Activated T-cell treated with anti-CD3 and anti-CD28 coated beads, Interleukin-2, amount 50 U/mL, for 4 hours (primary cell): Measurements from ENCODE around the gene HDHD5. TPM values are rescaled to one million over a fixed set of nuclear protein-coding genes. Genes with fewer than 3 reads are reported as not detected.

Experiments used
- ATAC-seq, 2 donors: fragments of 200-7000 bp; cut with Tn5 transposase; one replicate each; pipeline ENCODE4 v1.10.0; 2021
- DNase-seq: peaks from one replicate; pipeline ENCODE4 v3.0.0-alpha.2; 2020
- H3K27me3 Mint-ChIP-seq: one replicate; pipeline ENCODE4 v1.8.0; 2021; ENCODE audit warnings: low read depth, mixed read lengths
- H3K36me3 Mint-ChIP-seq: one replicate; pipeline ENCODE4 v1.8.0; 2022; ENCODE audit warnings: mixed read lengths; ENCODE audit not compliant: insufficient read depth
- H3K4me1 Mint-ChIP-seq: one replicate; pipeline ENCODE4 v1.8.0; 2021; ENCODE audit warnings: low read depth, mixed read lengths
- H3K4me3 Mint-ChIP-seq: one replicate; pipeline ENCODE4 v1.8.0; 2021; ENCODE audit warnings: mild to moderate bottlenecking, moderate library complexity, mixed read lengths
- H3K9me3 Mint-ChIP-seq: one replicate; pipeline ENCODE4 v1.8.0; 2021; ENCODE audit warnings: mixed read lengths
- total RNA-seq, 3 donors: library from RNA; stranded (reverse); gene quantifications; one replicate each; pipeline ENCODE4 v1.2.1, GENCODE V29; 2021

Gene HDHD5
- total RNA-seq, 3 donors from 2014 or later, result 56.2 to 69.1 (median 68.3) TPM

DNA sequence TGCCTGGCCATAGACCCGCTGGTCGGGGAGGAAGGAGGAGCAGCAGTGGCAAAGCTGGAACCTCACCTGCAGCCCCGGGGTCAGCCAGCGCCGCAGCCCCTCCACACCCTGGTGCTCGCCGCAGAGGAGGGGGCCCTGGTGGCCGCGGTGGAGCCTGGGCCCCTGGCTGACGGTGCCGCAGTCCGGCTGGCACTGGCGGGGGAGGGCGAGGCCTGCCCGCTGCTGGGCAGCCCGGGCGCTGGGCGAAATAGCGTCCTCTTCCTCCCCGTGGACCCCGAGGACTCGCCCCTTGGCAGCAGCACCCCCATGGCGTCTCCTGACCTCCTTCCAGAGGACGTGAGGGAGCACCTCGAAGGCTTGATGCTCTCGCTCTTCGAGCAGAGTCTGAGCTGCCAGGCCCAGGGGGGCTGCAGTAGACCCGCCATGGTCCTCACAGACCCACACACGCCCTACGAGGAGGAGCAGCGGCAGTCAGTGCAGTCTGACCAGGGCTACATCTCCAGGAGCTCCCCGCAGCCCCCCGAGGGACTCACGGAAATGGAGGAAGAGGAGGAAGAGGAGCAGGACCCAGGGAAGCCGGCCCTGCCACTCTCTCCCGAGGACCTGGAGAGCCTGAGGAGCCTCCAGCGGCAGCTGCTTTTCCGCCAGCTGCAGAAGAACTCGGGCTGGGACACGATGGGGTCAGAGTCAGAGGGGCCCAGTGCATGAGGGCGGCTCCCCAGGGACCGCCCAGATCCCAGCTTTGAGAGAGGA lies 49.8 kb downstream of the HDHD5 start:
- DNase-seq (no peak), ATAC-seq (no peak)
- Mint-ChIP-seq H3K4me3 (no peak overlapping the region), H3K36me3 (peaks cover 22% of the 10 kb centered on the region), H3K9me3 (no peaks in the 10 kb centered on the region), H3K4me1 (peaks cover 49% of the 10 kb centered on the region), H3K27me3 (no peaks in the 10 kb centered on the region)

DNA sequence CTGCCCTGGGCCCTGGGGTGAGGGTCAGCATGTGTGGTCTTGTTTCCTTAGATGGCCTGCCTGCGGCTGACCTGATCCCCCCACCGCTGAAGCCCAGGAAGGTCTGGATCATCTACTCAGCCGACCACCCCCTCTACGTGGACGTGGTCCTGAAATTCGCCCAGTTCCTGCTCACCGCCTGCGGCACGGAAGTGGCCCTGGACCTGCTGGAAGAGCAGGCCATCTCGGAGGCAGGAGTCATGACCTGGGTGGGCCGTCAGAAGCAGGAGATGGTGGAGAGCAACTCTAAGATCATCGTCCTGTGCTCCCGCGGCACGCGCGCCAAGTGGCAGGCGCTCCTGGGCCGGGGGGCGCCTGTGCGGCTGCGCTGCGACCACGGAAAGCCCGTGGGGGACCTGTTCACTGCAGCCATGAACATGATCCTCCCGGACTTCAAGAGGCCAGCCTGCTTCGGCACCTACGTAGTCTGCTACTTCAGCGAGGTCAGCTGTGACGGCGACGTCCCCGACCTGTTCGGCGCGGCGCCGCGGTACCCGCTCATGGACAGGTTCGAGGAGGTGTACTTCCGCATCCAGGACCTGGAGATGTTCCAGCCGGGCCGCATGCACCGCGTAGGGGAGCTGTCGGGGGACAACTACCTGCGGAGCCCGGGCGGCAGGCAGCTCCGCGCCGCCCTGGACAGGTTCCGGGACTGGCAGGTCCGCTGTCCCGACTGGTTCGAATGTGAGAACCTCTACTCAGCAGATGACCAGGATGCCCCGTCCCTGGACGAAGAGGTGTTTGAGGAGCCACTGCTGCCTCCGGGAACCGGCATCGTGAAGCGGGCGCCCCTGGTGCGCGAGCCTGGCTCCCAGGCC lies 50.6 kb downstream of the HDHD5 start:
- ATAC-seq (no peak), DNase-seq (no peak)
- H3K27me3 Mint-ChIP-seq, result no peaks in the 10 kb centered on the region
- no peaks in the 10 kb centered on the region for H3K9me3 Mint-ChIP-seq
- H3K4me3 Mint-ChIP-seq, result no peak overlapping the region
- peaks cover 22% of the 10 kb centered on the region for H3K36me3 Mint-ChIP-seq
- peaks cover 43% of the 10 kb centered on the region for H3K4me1 Mint-ChIP-seq

DNA sequence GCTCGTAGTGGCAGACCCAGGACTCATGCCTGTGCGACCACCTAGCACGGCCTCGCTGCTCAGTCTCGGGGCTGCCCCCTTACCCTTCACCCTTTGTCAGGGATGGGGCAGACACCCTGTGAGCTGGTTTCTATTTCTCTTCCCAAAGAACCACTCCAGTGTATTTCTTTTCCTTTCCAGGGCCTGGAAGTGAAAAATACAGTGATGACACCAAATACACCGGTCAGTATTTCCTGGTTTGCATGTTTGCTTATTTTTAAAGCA lies 51.6 kb downstream of the HDHD5 start:
- H3K4me3 Mint-ChIP-seq, result no peak overlapping the region
- peaks cover 25% of the 10 kb centered on the region for H3K36me3 Mint-ChIP-seq
- DNase-seq (no peak), ATAC-seq (no peak)
- no peaks in the 10 kb centered on the region for H3K27me3 Mint-ChIP-seq
- H3K9me3 Mint-ChIP-seq, result no peaks in the 10 kb centered on the region
- peaks cover 40% of the 10 kb centered on the region for H3K4me1 Mint-ChIP-seq

DNA sequence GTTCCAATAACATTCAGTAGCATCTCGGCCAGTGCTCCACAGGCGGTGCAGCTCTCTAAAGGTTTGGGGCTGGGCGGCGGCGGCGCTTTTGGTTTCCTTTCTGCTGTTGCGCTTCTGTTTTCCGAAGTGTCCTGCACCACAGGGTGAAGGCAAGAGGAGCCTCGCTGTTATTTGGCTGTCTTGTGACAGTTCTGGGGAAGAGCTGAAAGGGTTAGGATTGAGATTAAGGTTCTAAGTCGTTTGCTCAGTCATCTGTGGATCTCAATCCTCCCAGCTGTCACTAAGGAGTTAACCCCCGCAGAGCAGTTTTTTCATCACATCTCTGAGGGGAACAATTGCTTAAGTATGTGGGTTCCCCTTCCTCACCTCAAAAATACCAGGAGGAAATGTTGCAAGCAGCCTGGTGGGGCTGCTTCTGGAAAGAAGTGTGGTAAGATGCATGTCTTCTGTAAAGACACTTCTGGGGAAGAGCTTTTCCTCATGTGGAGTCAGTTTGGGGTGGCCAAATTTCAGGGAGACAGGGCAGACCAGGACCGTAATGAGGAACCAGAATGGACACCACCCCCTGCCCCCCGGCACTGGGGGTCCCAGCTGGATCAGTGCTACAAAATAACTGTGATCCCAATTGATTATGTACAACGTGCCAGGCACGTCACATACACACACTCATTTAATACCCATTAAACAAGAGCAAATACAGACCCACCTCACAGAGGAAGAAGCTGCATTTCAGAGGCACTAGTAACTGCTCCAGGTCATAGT lies 52.1 kb downstream of the HDHD5 start:
- peak; percentile 88 to 90 for ATAC-seq
- Mint-ChIP-seq H3K4me1 (peaks cover 44% of the 10 kb centered on the region), H3K9me3 (no peaks in the 10 kb centered on the region), H3K27me3 (no peaks in the 10 kb centered on the region), H3K36me3 (peaks cover 28% of the 10 kb centered on the region), H3K4me3 (peak overlapping the region; percentile 53)
- no peak for DNase-seq

DNA sequence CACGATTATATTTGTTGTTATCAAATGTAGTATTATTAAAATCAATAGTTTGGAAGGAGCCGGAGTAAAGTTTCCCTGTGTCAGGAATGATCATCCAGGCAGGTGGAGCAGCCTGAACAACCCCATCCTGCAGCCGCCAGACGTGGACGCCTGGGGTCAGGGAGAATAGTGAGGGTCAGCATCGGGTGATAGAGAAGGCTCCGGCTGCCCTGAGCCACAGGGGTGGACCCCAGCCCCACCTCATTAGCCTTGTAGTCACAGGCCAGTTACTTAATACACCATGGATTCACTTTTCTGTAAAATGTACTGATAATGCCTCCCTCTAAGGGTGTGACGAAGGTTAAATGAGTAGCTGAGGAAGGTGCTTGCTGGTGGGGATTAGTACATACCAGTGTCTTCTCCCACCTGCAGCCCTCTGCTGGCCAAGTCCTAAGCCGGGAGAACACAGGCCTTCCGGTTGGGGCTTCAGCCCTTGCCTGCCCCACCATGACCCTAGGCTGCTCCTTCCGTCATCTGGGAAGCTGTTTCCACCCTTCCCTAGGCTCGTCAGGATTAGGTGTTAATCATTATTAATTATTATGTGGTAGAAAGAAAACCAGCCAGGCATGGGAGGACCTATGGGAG lies 52.8 kb downstream of the HDHD5 start:
- H3K36me3 Mint-ChIP-seq, result peaks cover 30% of the 10 kb centered on the region

DNA sequence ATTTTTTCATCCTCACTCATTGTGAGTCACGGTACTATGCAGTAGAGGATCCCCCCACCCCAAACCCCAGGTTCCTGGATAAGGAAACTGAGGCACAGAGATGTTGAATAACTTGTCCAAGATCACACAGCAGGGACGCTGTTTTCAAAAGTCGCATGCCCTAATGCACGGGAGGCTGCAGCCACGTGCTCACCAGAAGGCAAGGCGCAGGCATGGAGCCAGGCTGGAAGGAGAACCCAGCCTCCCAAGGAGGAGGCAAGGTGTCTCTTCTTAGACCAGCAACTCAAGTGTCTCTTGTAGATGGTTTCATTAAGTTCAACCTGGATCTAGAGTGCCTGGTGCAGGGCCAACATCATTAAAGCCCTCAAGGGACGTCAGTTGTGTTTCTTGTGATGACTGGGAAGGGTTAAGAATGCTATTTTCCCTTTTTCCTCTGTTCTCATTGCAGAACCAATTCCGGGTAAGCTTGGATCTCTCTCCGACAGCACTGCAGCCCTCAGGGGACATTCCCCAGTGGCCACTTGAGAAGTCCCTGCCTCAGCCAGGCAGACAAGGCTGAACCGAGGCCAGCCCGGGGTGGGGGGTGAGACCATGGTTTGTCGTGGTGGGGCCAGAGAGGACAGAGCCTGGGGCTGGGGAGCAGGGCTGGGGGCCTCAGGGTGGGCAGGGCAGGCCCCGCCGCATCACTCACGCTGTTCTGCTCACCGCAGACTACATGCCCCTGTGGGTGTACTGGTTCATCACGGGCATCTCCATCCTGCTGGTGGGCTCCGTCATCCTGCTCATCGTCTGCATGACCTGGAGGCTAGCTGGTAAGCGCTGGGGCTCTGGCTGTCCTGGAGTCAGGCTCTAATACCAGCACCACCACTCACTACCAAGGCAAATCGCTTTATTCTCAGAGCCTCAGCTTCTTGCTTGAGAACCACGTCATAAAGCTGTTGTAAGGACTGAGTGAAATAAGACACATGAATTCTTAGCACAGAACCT lies 53.6 kb downstream of the HDHD5 start:
- ATAC-seq, result no peak
- peaks cover 33% of the 10 kb centered on the region for H3K36me3 Mint-ChIP-seq
- no peak overlapping the region for H3K4me3 Mint-ChIP-seq
- DNase-seq, result no peak
- peaks cover 54% of the 10 kb centered on the region for H3K4me1 Mint-ChIP-seq
- no peaks in the 10 kb centered on the region for H3K27me3 Mint-ChIP-seq
- no peaks in the 10 kb centered on the region for H3K9me3 Mint-ChIP-seq

More for the DNA sequence above, 52.8 kb downstream of the HDHD5 start:
- ATAC-seq (peak; percentile 30 to 41), DNase-seq (no peak)
- Mint-ChIP-seq H3K4me1 (peaks cover 49% of the 10 kb centered on the region), H3K9me3 (no peaks in the 10 kb centered on the region), H3K27me3 (no peaks in the 10 kb centered on the region), H3K4me3 (peak overlapping the region; percentile 53)

DNA sequence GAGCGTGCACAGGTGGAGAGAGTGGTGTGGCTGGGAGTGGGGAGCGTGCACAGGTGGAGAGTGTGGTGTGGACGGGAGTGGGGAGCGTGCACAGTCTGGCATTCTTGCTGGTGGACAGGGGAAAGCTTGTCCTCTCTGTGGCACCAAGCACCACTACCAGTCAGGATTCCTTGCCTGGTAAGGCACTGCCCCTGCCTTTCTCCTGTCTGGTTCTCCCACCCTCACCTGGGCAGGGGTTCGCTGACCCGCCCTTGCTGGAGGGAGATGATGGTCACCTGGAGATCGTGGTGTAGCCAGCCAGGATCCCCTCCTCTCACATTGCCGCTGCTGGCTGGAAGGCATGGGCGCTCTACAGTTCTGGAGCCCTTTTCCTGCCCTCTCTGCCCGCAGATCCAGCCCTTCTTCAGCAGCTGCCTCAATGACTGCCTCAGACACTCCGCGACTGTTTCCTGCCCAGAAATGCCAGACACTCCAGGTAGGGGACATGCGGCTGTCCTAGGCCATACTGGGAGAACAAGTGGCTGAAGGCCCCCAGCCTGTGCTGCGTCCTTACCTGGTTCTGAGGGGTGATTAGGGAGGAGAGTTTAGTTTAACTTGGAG lies 54.6 kb downstream of the HDHD5 start:
- Mint-ChIP-seq H3K4me1 (peaks cover 63% of the 10 kb centered on the region), H3K36me3 (peaks cover 41% of the 10 kb centered on the region), H3K9me3 (no peaks in the 10 kb centered on the region), H3K27me3 (no peaks in the 10 kb centered on the region), H3K4me3 (no peak overlapping the region)
- no peak for ATAC-seq
- no peak for DNase-seq

DNA sequence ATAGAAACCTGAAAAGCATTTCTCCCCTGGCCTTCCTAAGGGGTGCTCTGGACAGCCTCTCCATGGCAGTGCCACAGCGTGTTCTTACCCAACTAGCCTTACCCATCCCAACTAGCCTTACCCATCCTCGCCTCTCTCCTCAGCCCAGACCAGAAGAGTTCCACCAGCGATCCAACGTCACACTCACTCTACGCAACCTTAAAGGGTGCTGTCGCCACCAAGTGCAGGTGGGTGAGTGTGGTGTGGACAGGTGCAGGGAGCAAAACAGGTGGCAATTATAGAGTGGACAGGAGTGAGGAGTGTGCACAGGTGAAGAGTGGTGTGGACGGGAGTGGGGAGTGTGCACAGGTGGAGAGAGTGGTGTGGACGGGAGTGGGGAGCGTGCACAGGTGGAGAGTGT lies 55.7 kb downstream of the HDHD5 start:
- ATAC-seq (no peak), DNase-seq (no peak)
- Mint-ChIP-seq H3K4me3 (no peak overlapping the region), H3K27me3 (no peaks in the 10 kb centered on the region), H3K36me3 (peaks cover 48% of the 10 kb centered on the region), H3K9me3 (no peaks in the 10 kb centered on the region), H3K4me1 (peaks cover 74% of the 10 kb centered on the region)

DNA sequence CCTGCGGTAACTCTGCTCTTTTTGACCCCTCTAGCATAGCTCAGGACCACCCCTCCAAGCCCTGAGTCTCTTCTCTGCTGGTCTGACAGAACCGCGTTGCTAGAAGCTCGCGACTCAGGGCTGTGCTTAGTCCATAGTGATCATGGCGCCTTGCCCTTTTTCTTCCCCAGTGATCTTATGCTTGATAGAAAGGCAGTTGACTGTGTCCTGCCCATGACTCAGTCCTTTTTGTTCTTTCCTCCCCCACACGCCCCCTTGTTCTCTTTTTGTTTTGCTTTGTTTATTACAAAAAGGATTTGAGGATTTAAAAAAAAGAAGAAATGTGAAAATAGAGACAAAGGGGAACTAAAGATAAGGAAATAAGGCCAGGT lies 56.8 kb downstream of the HDHD5 start:
- ATAC-seq (no peak), DNase-seq (no peak)
- no peak overlapping the region for H3K4me3 Mint-ChIP-seq
- H3K9me3 Mint-ChIP-seq, result no peaks in the 10 kb centered on the region
- no peaks in the 10 kb centered on the region for H3K27me3 Mint-ChIP-seq
- peaks cover 44% of the 10 kb centered on the region for H3K36me3 Mint-ChIP-seq
- peaks cover 79% of the 10 kb centered on the region for H3K4me1 Mint-ChIP-seq

DNA sequence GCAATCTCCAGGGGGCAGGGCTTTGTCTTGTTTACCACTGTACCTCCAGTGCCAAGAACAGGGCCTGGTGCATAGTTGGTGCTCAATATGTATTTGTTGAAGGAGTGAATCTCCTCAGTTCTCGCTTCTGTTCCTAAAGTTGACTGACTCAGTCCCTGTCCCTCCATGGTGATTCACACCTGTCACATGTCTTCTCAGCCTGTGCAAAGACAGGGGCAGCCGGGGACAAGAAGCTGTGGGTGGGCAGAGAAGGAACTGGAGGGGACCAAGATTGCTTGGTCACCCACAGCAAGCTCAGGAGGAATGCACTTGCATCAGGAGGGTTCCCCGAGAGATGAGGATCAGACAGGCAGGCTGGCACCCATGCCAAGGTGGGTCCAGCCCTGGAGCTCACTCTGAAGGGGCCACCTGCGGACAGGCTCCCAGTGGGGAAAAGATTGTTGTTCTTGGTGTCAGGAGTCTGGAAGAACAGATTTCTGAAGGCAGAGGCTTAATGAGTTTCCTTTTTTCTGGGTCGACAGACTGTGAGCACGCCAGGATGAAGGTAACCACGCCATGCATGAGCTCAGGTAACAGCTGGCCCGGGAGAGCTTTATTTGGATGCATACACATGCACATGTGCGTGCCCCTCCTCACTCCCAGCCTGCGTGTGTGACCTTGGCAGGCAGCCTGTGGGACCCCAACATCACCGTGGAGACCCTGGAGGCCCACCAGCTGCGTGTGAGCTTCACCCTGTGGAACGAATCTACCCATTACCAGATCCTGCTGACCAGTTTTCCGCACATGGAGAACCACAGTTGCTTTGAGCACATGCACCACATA lies 57.4 kb downstream of the HDHD5 start:
- Mint-ChIP-seq H3K4me3 (no peak overlapping the region), H3K9me3 (no peaks in the 10 kb centered on the region), H3K36me3 (peaks cover 38% of the 10 kb centered on the region), H3K4me1 (peaks cover 79% of the 10 kb centered on the region), H3K27me3 (no peaks in the 10 kb centered on the region)
- peak in 1 of 2 donors; percentile 27 for ATAC-seq
- no peak for DNase-seq

DNA sequence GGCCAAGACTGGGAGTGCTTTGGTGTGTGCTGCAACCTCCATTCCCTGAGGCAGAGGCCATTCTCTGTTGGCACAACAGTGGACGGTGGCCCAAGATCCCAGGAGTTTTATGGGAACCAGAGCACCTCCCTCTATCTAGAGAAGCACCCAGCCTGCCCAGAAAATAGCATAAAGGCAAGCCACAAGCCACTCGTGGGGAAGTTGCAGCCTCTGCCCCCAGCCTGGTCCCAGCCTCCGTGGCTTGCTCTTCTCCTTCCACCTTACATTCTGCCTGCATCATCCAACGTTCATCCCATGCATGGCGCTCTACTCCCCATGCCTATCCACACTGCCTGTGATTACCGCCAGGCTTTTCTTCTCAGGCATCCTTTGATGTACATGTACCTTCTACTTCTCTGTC lies 58.5 kb downstream of the HDHD5 start:
- Mint-ChIP-seq H3K27me3 (no peaks in the 10 kb centered on the region), H3K9me3 (no peaks in the 10 kb centered on the region), H3K4me3 (no peak overlapping the region), H3K4me1 (peaks cover 78% of the 10 kb centered on the region), H3K36me3 (peaks cover 38% of the 10 kb centered on the region)
- no peak for DNase-seq
- no peak for ATAC-seq

DNA sequence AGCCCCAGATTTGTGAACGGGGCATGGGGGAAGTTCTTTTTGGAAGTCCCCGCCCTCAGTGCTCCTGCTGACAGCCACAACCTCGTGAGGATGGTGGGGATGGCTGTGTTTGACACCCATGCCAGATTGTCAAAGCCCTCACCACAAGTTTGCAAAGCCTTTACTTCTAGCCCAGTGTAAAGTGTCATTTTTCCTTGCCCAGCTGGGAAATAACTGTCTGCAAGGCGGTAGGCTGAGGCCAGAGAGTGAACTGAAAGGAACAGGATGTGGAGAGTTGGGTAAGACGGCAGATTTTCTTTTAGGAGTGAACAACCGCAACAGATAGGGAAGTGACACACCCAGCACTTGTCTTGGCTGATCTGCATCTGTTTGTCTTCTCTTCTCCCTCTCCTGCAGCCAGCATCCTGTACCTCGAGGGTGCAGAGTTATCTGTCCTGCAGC lies 60.7 kb downstream of the HDHD5 start:
- H3K4me3 Mint-ChIP-seq, result no peak overlapping the region
- peaks cover 34% of the 10 kb centered on the region for H3K36me3 Mint-ChIP-seq
- H3K4me1 Mint-ChIP-seq, result peaks cover 88% of the 10 kb centered on the region
- H3K9me3 Mint-ChIP-seq, result no peaks in the 10 kb centered on the region
- no peaks in the 10 kb centered on the region for H3K27me3 Mint-ChIP-seq
- ATAC-seq, result peak; percentile 67 to 80
- DNase-seq, result no peak
